ENCODE data around the gene PIK3R6.

Gene PIK3R6

GRCh38 chr17:8855477-8856204 lies 11.8 kb downstream of the PIK3R6 start:
- no peak for DNase-seq (ENCODE audit: low read depth in 2 of 2)
- TF ChIP-seq CTCF (IDR thresholded peaks at IDR 0.05; ENCODE audit: low read depth, low read length): no peak
- no peak overlapping the region for H3K4me3 ChIP-seq (replicated peaks in 1 of 2; ENCODE audit: low read depth in 2 of 2, low read length in 2 of 2)

GRCh38 chr17:8851600-8851999 lies 15.9 kb downstream of the PIK3R6 start:
- no peak for DNase-seq (ENCODE audit: low read depth in 2 of 2)
- TF ChIP-seq CTCF (IDR thresholded peaks at IDR 0.05; ENCODE audit: low read depth, low read length): no peak
- H3K4me3 ChIP-seq (replicated peaks in 1 of 2; ENCODE audit: low read depth in 2 of 2, low read length in 2 of 2): no peak overlapping the region

GRCh38 chr17:8849311-8850041 lies 18.0 kb downstream of the PIK3R6 start:
- DNase-seq (ENCODE audit: low read depth in 2 of 2): no peak
- H3K4me3 ChIP-seq (replicated peaks in 1 of 2; ENCODE audit: low read depth in 2 of 2, low read length in 2 of 2): no peak overlapping the region
- no peak for TF ChIP-seq CTCF (IDR thresholded peaks at IDR 0.05; ENCODE audit: low read depth, low read length)

- no peak overlapping the region for H3K4me3 ChIP-seq (replicated peaks in 1 of 2; ENCODE audit: low read depth in 2 of 2, low read length in 2 of 2)
- no peak for DNase-seq (ENCODE audit: low read depth in 2 of 2)
- no peak for TF ChIP-seq CTCF (IDR thresholded peaks at IDR 0.05; ENCODE audit: low read depth, low read length)
Observed at GRCh38 chr17:8847891-8848290, 19.6 kb downstream of the PIK3R6 start.

GRCh38 chr17:8846768-8847211 lies 20.7 kb downstream of the PIK3R6 start:
- DNase-seq (ENCODE audit: low read depth in 2 of 2): peak; percentile 62 to 65
- no peak overlapping the region for H3K4me3 ChIP-seq (replicated peaks in 1 of 2; ENCODE audit: low read depth in 2 of 2, low read length in 2 of 2)

More at GRCh38 chr17:8846768-8847211, 20.7 kb downstream of the PIK3R6 start:
- TF ChIP-seq CTCF (IDR thresholded peaks at IDR 0.05; ENCODE audit: low read depth, low read length): no peak

Data from cardiac fibroblast (primary cell).